ENCODE measurements around the gene HTN1.
"Not testable (repeated sequence)": the region's sequence is repeated elsewhere in the genome, so short reads cannot be mapped to it uniquely, and the experiment has no call there.

The HTN1 gene

DNA sequence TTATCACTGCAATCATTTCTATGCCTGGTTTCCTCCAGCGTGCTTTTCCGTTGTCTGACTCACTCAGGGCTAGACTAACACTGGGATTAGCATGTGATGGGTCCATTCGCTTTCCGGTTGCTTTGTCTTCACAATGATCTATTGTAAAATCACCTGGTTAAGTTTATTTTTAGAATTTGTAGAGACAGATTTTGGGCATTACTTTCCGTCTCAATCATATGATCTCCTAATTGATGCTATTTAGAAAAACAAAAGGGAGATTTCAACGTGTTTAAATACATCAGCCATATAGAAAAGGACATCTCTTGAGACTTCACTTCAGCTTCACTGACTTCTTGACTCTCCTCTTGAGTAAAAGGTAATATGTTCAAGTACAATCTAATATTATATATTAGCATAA lies at the start of gene HTN1:
TSS of gene HTN1 (plus strand) at position 301 of the 400 bp plus-strand sequence. CDS start 2,639 bp downstream, outside the sequence.
- DNase-seq = not testable (repeated sequence)

DNA sequence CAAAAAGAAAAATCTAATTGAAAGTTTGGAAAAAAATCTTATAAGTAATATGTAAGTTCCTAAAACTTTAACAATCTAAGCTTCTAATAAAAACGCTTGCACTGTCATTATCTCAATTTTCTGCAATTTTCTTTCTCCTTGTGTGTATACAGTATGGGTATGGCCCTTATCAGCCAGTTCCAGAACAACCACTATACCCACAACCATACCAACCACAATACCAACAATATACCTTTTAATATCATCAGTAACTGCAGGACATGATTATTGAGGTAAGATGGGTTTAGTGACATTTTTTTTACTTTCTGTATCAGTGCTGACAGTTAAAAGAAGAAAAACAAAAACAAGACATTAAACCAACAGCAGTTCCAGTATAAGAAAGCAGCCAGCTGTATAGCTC lies 49.5 kb upstream of the HTN1 start:
- DNase-seq = no peak

DNA sequence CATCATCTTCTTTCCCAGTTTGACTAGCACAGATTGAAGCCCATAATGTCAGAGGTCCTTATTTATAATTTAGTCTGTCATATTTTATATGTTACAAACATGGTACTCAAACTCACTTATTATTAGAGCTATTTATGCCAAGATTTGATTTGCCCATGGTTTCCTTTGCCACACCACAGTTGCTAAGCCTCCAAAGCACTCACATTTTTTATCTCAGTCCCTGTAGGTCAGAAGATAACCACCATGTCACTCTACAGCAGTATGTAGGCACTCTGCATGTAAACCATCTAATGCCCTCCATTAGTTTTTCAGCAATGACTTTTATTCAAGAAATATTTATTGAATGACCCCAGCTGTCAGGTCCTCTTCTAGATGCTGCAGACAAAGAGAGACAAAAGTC lies 47.7 kb upstream of the HTN1 start:
- DNase-seq = no peak

DNA sequence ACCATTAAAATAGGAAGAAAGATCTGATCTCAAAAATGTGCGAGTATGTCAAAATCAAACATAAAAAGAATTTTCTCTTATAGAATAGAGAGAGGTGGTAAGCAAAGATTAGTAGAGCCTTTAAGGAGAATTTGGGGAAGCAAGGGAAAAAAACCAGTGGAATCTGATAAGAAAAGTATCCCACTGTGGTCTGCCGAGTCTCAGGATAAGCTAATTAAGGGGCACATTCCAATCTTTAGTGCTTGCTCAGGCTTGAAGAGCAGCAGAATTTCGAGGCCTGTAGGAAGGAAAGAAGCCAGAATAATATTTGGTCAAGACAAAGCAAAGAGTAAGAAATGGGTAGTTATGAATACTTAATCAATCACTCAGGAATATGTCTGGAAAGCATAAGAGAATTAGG lies 41.5 kb upstream of the HTN1 start:
- DNase-seq = no peak

DNA sequence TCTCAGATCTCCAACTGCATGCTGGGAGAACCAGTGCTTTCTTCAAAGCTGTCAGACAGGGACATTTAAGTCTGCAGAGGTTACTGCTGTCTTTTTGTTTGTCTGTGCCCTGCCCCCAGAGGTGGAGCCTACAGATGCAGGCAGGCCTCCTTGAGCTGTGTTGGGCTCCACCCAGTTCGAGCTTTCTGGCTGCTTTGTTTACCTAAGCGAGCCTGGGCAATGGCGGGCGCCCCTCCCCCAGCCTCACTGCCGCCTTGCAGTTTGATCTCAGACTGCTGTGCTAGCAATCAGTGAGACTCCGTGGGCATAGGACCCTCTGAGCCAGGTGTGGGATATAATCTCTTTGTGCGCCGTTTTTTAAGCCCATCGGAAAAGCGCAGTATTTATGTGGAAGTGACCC lies 31.2 kb upstream of the HTN1 start:
- not testable (repeated sequence) for DNase-seq

DNA sequence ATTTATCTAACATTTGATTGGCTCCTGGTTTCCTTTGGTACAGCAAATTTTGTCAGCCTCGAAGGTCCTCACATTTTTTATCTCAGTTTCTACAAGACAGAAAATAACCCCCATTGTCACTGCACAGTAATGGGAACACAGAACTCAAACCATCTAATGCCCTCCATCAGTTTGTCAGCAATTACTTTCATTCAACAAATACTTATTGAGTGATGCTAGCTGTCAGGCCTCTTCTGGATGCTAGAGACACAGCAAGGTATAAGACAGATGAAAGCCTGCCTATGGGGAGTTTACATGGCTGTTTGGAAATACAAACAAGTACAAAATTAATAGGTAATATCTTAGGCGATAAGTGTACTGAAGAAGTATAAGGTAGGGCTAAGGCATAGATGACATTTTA lies 27.0 kb upstream of the HTN1 start:
- no peak for DNase-seq

DNA sequence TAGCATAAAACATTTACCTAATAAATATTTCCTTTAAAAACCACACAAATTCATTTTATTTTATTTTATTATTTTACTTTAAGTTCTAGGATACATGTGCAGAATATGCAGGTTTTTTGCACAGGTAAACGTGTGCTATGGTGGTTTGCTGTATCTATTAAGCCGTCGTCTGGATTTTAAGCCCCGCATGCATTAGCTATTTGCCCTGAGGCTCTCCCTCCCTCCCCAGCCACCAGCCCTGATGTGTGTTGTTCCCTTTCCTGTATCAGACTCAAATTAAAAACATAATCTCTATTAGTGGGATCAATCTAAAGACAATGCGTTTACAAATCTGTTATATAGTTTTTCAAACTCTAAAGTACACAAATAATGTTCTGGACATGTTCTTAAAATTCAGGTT lies 23.2 kb upstream of the HTN1 start:
- DNase-seq = no peak

DNA sequence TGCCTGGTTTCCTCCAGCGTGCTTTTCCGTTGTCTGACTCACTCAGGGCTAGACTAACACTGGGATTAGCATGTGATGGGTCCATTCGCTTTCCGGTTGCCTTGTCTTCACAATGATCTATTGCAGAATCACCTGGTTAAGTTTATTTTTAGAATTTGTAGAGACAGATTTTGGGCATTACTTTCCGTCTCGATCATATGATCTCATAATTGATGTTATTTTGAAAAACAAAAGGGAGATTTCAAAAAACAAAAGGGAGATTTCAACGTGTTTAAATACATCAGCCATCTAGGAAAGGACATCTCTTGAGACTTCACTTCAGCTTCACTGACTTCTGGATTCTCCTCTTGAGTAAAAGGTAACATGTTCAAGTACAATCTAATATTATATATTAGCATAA lies 22.1 kb upstream of the HTN1 start, which contains the start of gene HTN3:
TSS of gene HTN3 (plus strand) at position 301 of the 400 bp plus-strand sequence. CDS start 2,282 bp downstream, outside the sequence.
- DNase-seq = not testable (repeated sequence)

DNA sequence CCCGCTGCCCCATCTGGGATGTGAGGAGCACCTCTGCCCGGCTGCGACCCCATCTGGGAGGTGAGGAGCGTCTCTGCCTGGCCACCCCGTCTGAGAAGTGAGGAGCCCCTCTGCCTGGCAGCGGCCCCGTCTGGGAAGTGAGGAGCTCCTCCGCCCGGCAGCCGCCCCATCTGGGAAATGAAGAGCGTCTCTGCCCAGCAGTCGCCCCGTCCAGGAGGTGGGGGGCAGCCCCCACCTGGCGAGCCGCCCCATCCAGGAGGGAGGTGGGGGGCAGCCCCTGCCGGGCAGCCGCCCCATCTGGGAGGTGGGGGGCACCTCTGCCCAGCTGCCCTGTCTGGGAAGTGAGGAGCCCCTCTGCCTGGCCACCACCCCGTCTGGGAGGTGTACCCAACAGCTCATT lies 12.7 kb upstream of the HTN1 start:
- DNase-seq = not testable (repeated sequence)

DNA sequence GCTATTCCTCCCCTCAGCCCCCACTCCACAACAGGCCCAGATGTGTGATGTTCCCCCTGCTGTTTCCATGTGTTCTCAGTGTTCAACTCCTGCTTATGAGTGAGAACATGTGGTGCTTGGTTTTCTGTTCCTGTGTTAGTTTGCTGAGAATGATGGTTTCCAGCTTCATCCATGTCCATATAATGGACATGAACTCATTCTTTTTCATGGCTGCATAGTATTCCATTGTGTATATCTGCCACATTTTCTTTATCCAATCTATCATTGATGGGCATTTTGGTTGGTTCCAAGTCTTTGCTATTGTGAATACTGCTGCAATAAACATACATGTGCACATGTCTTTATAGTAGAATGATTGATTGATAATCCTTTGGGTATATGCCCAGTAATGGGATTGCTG lies 10.3 kb upstream of the HTN1 start:
- not testable (repeated sequence) for DNase-seq

DNA sequence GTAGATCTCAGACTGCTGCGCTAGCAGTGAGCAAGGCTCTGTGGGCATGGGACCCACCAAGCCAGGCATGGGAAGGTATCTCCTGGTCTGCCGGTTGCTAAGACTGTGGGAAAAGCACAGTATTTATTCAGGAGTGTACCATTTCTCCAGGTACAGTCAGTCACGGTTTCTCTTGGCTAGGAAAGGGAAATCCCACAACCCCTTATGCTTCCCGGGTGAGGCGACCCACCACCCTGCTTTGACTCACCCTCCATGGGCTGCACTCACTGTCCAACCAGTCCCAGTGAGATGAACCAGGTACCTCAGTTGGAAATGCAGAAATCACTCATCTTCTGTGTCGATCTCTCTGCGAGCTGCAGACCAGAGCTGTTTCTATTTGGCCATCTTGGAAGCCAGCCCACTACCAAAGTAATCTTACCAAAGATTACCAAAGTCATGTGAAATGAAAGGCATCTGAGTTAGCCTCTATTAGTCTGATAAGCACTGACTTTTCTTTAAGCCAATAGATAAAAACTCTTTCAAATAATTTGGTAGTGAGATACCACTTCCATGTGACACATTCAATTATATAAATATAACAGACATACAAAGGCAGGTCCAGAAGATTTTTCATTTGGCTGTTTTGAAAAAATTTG lies 8.5 kb upstream of the HTN1 start:
- no peak for DNase-seq

DNA sequence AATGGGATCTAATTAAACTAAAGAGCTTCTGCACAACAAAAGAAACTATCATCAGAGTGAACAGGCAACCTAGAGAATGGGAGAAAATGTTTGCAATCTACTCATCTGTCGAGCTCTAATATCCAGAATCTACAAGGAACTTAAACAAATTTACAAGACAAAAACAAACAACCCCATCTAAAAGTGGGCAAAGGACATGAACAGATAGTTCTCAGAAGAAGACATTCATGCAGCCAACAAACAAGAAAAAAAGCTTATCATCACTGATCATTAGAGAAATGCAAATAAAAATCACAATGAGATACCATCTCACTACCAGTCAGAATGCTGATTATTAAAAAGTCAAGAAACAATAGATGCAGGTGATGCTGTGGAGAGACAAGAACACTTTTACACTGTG lies 6.3 kb downstream of the HTN1 start:
- not testable (repeated sequence) for DNase-seq

DNA sequence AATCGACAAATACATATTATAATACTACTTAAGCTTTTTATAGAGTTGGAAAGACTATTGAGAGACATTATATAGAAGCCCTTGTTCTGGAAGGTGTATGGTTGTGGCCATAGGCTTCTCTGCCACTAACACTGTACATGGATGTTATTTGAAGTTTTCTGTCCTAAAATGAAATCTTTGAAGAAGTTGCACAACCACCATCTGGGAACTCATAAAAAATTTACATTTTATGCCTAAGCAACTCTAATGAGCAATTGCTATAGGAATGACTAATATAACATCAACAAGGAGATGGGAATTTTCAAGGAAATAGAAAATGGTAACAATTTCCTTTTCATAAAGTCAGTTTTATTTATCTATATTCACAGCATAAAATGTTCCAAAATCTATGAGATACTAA lies 7.4 kb downstream of the HTN1 start:
- DNase-seq = no peak

DNA sequence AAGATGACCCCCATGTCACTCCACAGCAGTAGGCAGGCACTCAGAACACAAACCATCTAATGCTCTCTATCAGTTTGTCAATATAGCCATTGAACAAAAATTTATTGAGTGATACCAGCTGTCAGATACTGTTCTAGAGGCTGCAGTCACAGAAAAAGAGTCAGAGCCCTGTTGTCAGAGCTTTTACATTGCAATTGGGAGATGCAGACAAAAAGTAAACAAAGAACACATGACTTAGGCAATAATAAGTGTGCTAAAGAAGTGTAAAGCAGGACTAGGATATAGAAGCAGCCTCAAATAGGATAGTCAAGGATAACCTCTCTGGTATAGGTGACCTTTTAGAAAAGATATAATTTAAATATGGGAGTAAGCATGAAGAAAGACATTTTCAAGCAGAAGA lies 8.9 kb downstream of the HTN1 start:
- no peak for DNase-seq

DNA sequence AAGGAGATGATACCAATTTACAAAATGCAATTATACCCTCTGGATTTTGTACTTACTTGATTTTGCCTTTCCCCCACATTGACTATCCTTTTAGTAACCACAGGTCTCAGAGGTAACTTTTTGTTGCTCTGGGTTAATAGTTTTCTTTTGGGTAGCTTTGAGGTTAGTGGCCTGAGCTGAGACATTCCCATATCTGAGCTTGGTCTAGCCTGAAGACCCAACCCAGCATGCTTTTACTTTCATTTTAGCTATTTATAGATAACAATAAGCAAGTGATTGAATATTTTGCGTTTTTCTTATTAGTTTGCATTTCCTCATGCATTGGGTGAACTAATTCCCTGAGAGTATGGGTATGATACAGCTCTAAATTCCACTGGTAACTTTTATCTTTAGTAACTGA lies 11.8 kb downstream of the HTN1 start:
- no peak for DNase-seq

DNA sequence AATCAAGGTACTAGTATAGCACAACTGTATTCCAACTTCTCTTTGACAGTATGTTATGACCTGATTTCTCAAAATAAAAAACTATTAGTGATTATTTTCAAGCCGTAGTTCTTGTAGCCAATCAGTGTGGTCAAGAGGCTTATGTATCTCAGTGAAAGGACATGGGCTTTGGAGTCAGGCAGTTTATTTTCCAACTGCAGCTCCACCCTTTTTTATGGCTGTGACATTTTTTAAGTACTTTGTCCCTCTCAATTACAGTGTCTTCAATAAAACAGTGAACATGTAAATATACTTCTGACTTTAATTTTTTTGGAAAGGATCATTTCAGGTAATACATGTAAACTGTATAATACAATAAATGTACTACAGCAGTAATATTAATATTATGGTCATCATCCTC lies 30.0 kb downstream of the HTN1 start:
- no peak for DNase-seq

DNA sequence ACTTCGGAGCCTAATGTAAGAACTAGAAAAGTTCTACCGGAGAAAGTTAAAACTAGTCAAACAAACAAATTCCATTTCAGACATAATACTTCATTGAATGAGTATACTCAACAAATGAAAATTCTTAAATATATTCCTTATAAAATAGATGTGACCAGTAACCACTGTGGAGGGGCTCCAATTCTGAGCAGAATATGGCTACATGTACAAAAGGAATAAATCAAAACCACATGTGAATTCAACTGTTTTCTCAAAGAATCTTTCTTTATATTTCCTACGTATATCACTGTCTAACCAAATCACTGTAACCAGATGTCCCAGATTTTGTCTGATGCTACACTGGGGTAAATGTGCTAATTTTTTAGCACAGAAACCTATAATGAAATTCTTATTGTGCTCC lies 49.0 kb downstream of the HTN1 start:
- no peak for DNase-seq

Data from inflammatory macrophage treated with lipopolysaccharide for 4 hours (primary cell).